ENCODE data around the gene CTDSPL.

DNA sequence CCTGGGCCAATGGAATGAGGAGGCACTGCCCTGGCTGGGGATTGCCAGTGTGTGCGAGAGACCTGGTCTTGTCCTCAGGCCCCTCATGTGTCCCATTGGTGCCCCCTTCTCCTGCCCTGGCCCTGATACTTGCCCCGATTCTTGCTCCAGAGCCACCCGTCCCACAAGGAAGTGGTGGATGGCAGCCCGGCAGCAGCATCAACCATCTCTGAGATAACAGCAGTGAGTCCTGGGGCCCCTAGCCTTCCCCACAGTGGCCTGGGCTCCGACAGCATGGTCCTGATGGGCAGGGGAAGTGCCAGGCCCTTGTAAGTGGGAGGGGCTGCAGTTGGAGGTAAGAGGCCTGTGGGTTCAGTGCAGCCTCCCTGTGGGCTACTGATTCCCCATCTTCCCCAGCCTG lies 144.4 kb downstream of the CTDSPL start:
- TF ChIP-seq CTCF (IDR thresholded peaks at IDR 0.05): no peak
- no peak for TF ChIP-seq EZH2phosphoT487 (IDR thresholded peaks at IDR 0.05; ENCODE audit: borderline replicate concordance, low read depth)
- TF ChIP-seq, protein P1, sequence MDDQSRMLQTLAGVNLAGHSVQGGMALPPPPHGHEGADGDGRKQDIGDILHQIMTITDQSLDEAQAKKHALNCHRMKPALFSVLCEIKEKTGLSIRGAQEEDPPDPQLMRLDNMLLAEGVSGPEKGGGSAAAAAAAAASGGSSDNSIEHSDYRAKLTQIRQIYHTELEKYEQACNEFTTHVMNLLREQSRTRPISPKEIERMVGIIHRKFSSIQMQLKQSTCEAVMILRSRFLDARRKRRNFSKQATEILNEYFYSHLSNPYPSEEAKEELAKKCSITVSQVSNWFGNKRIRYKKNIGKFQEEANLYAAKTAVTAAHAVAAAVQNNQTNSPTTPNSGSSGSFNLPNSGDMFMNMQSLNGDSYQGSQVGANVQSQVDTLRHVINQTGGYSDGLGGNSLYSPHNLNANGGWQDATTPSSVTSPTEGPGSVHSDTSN (IDR thresholded peaks at IDR 0.05): no peak
- no peak for TF ChIP-seq RCOR1 (IDR thresholded peaks at IDR 0.05; ENCODE audit: low read length)

All from SK-N-SH (cell line).